Measurements from ENCODE around the gene IDUA.

The IDUA gene

DNA sequence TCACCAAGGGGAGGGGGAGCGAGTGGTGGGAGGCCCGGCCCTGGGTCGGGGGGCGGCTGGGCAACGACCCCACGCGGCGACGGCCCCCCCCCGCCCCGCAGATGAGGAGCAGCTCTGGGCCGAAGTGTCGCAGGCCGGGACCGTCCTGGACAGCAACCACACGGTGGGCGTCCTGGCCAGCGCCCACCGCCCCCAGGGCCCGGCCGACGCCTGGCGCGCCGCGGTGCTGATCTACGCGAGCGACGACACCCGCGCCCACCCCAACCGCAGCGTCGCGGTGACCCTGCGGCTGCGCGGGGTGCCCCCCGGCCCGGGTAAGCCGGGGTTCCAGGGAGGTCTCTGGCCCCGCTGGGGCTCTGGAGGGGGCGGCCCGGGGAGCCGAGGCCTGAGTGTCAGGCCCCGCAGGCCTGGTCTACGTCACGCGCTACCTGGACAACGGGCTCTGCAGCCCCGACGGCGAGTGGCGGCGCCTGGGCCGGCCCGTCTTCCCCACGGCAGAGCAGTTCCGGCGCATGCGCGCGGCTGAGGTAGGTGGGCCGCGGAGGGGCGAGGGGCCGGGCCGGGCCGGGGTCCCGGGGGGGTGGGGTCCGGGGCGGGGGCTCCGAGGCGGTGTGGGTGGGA, 15.9 kb downstream of the IDUA start:
- DNase-seq: no peak

GRCh38 chr4:1003271-1004070, 16.6 kb downstream of the IDUA start:
- no peak for DNase-seq

GRCh38 chr4:1004071-1004418, 17.2 kb downstream of the IDUA start:
- DNase-seq: no peak

- DNase-seq: no peak
Observed at GRCh38 chr4:1004557-1005485, 18.0 kb downstream of the IDUA start.

- no peak for DNase-seq
Observed at GRCh38 chr4:1006856-1007255, 20.0 kb downstream of the IDUA start.

DNA sequence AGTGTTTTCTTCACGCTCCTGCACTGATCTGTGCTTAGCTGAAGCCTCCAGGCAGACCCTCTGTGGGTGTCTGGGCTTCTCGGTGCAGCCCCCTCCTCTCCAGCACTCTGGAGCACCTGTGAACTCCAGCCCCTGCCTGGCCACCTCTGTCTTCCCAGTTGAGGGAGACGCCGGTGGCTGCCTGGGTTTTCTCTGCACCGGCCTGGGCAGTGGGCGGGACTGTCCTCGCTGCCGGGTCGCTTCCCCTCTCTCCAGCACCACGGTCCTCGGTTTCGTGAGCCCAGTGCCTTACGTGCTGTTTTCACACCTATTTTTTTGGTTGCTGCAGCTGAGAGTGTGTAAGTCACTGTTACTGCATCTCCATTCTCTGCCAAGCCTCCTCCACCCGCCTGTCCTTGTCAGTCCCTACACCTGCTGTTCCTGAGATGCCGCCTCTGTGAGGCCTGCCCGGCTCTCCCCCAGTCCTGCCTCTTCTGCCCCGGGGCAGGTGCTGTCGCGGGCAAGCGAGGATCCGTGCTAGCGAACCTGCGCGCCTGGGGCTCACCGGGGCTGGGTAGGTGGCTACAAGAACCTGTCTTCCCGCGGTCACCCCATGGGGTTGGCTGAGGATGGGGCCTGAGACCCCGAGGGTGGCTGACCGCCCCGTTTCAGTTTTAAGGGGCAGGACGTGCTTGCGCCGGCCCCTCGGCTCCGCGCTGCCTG, 22.1 kb downstream of the IDUA start:
- DNase-seq: no peak

GRCh38 chr4:1009542-1010394, 22.9 kb downstream of the IDUA start:
- peak; percentile 25 for DNase-seq

GRCh38 chr4:1010395-1011021, 23.7 kb downstream of the IDUA start:
- peak; percentile 38 for DNase-seq

- peak; percentile 24 for DNase-seq
Observed at GRCh38 chr4:1011022-1011665, 24.3 kb downstream of the IDUA start, which contains the start of gene FGFRL1. FGFRL1 (plus strand) TSS chr4:1011626; CDS start chr4:1012486, 860 bp downstream.

- DNase-seq: no peak
Observed at GRCh38 chr4:1011666-1012033, 24.8 kb downstream of the IDUA start.

DNA sequence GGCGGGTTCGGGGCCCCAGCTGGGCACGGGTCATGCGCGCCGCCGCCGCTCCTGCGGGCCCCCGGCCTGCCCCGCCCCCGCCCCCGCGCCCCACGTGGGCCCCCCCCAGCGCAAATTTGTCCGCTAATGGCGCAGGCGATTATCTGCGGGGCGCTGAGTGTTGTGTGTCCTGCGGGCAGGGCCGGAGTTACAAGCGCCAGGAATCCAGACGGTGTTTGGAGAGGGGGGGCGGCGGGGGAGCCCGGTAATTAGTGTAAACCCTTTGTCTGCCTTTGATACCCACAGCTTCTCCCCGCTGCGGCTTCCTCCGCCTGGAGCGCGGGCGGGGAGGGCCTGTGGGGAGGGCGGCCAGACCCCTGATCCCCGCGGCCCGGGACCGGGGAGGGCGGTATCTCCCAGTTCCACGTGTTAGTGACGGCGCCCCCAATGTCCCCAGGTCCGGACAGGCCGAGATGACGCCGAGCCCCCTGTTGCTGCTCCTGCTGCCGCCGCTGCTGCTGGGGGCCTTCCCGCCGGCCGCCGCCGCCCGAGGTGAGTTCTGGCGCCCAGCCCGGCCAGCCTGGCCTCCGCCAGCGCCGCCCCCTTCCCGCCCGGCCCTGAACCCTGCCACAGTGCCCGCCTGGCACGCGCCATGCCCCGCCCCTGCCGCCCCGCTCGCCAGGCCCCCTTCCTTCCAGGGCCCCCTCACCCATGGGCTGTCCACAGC, 25.3 kb downstream of the IDUA start:
- no peak for DNase-seq

DNA sequence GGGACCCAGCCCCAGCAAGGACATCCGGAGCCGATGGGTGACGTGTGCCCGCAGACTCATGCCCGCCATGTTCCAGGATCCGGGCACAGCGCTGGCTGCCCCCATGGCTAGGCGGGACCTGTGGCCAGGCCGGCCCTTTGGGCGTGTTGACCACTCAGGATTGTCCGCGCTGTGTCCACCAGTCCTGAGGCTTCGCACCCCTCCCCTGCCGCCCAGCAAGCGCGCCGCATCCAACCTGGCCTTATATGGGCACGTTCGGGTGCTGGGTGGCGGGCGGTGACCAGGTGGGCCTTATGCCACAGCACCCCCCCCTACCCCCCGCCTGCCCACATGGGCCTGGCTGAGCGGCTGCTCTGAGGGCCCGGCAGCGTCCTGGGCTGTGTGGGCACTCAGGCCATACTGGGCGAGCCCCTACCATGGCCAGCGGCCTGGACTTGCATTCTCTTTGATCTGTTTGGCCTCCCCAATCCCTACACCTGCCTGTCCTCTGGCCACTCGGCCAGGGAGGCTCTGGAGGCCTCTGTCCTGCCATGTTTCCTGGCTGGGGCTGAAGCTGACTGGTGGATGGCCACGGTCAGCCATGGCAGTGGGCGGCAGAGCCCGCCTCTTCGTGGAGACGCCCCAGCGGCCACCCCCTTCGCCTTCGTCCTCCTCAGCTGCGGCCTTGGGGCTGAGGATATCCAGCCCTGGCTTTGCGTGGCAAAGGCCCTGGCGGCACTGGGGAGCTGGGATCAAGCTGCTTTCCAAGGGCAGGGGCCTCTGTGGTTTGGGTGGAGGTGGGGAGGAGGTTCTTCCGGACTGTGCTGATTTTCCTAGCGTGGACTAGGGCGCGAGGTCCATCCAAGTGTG, 26.6 kb downstream of the IDUA start:
- DNase-seq: no peak

- no peak for DNase-seq
Observed at GRCh38 chr4:1014291-1015167, 27.7 kb downstream of the IDUA start.

DNA sequence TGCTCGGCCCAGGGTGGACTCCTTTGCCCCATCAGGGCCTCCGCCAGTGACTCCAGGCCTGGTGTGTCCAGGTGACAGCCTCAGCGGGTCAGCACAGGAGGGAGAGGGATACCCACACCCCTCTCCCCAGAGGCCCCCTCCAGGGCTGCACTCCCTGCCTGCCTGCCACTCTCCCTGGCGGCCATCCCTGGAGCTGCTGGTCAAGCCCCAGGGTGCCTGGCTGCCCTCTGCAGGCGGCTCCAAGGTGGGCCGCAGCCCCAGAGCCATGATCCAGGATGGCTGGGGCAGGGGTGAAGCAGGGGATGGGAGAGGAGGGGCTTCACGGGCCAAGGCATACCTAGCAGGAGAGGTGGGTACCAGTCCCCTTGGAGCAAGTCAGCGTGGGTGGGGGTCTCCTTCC, 28.3 kb downstream of the IDUA start:
- DNase-seq: no peak

- no peak for DNase-seq
Observed at GRCh38 chr4:1015746-1016145, 28.9 kb downstream of the IDUA start.

DNA sequence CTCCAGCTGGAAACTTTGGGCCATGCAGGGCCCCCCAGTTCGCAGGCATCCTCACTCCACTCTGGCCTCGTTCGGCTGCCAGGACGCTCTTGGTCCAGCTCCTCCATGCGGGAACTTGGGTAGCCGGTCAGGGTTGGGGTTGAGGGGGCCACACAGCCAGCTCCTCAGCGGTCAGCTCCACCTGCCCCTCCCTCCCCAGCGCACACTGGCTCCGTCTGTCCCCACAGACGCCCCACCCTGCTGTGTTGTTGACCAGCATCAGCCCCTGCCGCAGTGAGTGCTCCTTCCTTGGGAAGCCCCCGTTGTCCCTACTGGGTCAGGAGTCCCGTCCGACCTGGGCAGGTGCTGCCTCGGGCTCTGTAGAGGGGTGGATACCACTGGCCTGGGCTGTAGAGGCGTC, 30.4 kb downstream of the IDUA start:
- no peak for DNase-seq

DNA sequence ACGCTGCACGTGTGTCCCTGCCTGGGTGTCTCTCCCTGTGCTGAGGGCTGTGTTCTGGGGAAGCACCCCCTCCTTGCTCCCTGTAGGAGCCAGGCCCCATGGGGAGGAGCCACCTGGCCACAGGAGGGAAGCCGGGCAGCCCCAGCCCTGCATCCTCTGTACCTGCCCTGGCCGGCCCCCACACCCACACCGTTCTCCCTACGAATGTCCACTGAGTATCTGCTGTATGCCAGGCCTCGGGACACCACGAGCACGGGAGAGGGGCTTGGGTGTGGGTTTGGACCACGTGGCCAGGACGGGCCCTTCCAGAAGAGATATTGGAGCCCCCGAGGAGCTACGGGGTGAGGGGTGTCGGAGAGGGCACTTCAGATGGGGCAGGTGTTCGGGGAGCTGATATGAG, 30.9 kb downstream of the IDUA start:
- DNase-seq: no peak

All from KG1 (cell line).